Loucy (cell line): ENCODE measurements around the gene FRRS1.

Experiments
- H2AFZ ChIP-seq: fragments of 200-600 bp; sonication (generic); 2 replicates; pipeline ENCODE4 v1.6.0; 2016; ENCODE audit warnings: antibody characterized with exemption, mild to moderate bottlenecking, low read length, moderate library complexity
- H3F3A ChIP-seq: fragments of 200-600 bp; 2 replicates; pipeline ENCODE4 v1.6.0; 2016; ENCODE audit warnings: antibody characterized with exemption, low read depth, mild to moderate bottlenecking
- H3K27me3 ChIP-seq: fragments of 200-600 bp; sonication (generic); 2 replicates; pipeline ENCODE4 v1.6.1; 2014; ENCODE audit warnings: low read length, mild to moderate bottlenecking; ENCODE audit not compliant: insufficient read depth, poor library complexity, severe bottlenecking
- H3K36me3 ChIP-seq: fragments of 200-600 bp; sonication (generic); 2 replicates; pipeline ENCODE4 v1.6.1; 2016; ENCODE audit warnings: low read length; ENCODE audit not compliant: insufficient read depth
- H3K4me1 ChIP-seq: fragments of 200-600 bp; sonication (generic); 2 replicates; pipeline ENCODE4 v1.5.1; 2014; ENCODE audit warnings: low read length, mild to moderate bottlenecking; ENCODE audit not compliant: insufficient read depth, poor library complexity, severe bottlenecking
- H3K4me2 ChIP-seq: fragments of 200-600 bp; sonication (generic); 2 replicates; pipeline ENCODE4 v1.6.0; 2014; ENCODE audit warnings: antibody characterized with exemption, low read length, low read depth, mild to moderate bottlenecking; ENCODE audit not compliant: poor library complexity, severe bottlenecking
- H3K4me3 ChIP-seq: fragments of 200-600 bp; sonication (generic); 2 replicates; pipeline ENCODE4 v1.5.1; 2014; ENCODE audit warnings: low read length, mild to moderate bottlenecking, mixed read lengths; ENCODE audit not compliant: poor library complexity, severe bottlenecking
- H3K79me2 ChIP-seq: fragments of 200-600 bp; sonication (generic); 2 replicates; pipeline ENCODE4 v1.6.1; 2014; ENCODE audit warnings: low read length; ENCODE audit not compliant: insufficient read depth
- H3K9ac ChIP-seq: fragments of 200-600 bp; sonication (generic); 2 replicates; pipeline ENCODE4 v1.6.0; 2014; ENCODE audit warnings: mild to moderate bottlenecking, low read depth, low read length, moderate library complexity; ENCODE audit not compliant: poor library complexity, severe bottlenecking
- H3K9me2 ChIP-seq: fragments of 200-600 bp; sonication (generic); replicated peaks from 2 replicates; pipeline ENCODE4 v1.6.1; 2016; ENCODE audit warnings: low read depth, low read length, mixed read lengths
- H3K9me3 ChIP-seq: fragments of 200-600 bp; sonication (generic); 2 replicates; pipeline ENCODE4 v1.6.1; 2014; ENCODE audit warnings: mild to moderate bottlenecking, antibody characterized with exemption, low read length, low read depth; ENCODE audit not compliant: insufficient read depth
- H4K20me1 ChIP-seq: fragments of 200-600 bp; sonication (generic); 2 replicates; pipeline ENCODE4 v1.6.0; 2014; ENCODE audit warnings: antibody characterized with exemption, low read length, mild to moderate bottlenecking; ENCODE audit not compliant: insufficient read depth, poor library complexity, severe bottlenecking
- CTCF ChIP-seq: fragments of 200-600 bp; sonication (generic); conservative IDR thresholded peaks from 2 replicates; pipeline ENCODE4 v1.5.1; 2014; ENCODE audit warnings: mild to moderate bottlenecking, antibody characterized with exemption, low read length
- EZH2phosphoT487 ChIP-seq: fragments of 200-600 bp; IDR thresholded peaks from 2 replicates; pipeline ENCODE4 v1.6.1; 2018; ENCODE audit warnings: antibody characterized with exemption, mild to moderate bottlenecking, moderate library complexity, borderline replicate concordance

Gene FRRS1

GRCh38 chr1:99717005-99717404 is 49.4 kb downstream of the FRRS1 start:
- Histone ChIP-seq H3K79me2 (no peaks in the 10 kb centered on the region), H4K20me1 (no peaks in the 10 kb centered on the region), H3K9me2 (no peaks in the 10 kb centered on the region), H3K9me3 (no peaks in the 10 kb centered on the region), H3K36me3 (no peaks in the 10 kb centered on the region), H2AFZ (no peak overlapping the region), H3K27me3 (no peaks in the 10 kb centered on the region), H3K4me1 (no peaks in the 10 kb centered on the region), H3K4me3 (no peak overlapping the region), H3K4me2 (no peak overlapping the region), H3K9ac (no peak overlapping the region), H3F3A (no peaks in the 10 kb centered on the region)
- TF ChIP-seq CTCF (no peak), EZH2phosphoT487 (no peak)

GRCh38 chr1:99713006-99713405 is 53.4 kb downstream of the FRRS1 start:
- H3K79me2 ChIP-seq = no peaks in the 10 kb centered on the region
- H4K20me1 ChIP-seq = no peaks in the 10 kb centered on the region
- H3K4me3 ChIP-seq = no peak overlapping the region
- no peak overlapping the region for H2AFZ ChIP-seq
- no peaks in the 10 kb centered on the region for H3K4me1 ChIP-seq
- TF ChIP-seq CTCF (no peak), EZH2phosphoT487 (no peak)
- H3K9me2 ChIP-seq = no peaks in the 10 kb centered on the region
- H3K4me2 ChIP-seq = no peak overlapping the region
- H3K27me3 ChIP-seq = no peaks in the 10 kb centered on the region
- H3F3A ChIP-seq = no peaks in the 10 kb centered on the region
- H3K9ac ChIP-seq = no peak overlapping the region
- no peaks in the 10 kb centered on the region; the same call in 1 of the 2 replicates for H3K36me3 ChIP-seq
- no peaks in the 10 kb centered on the region for H3K9me3 ChIP-seq

GRCh38 chr1:99710994-99711393 is 55.4 kb downstream of the FRRS1 start:
- H3K27me3 ChIP-seq = no peaks in the 10 kb centered on the region
- no peaks in the 10 kb centered on the region for H3K79me2 ChIP-seq
- no peaks in the 10 kb centered on the region for H3K9me3 ChIP-seq
- no peak for TF ChIP-seq CTCF
- TF ChIP-seq EZH2phosphoT487 = no peak
- no peak overlapping the region for H3K4me3 ChIP-seq
- no peaks in the 10 kb centered on the region for H4K20me1 ChIP-seq
- H2AFZ ChIP-seq = no peak overlapping the region
- H3K4me2 ChIP-seq = no peak overlapping the region
- H3K4me1 ChIP-seq = no peaks in the 10 kb centered on the region
- no peaks in the 10 kb centered on the region; the same call in 1 of the 2 replicates for H3K36me3 ChIP-seq
- no peaks in the 10 kb centered on the region for H3F3A ChIP-seq
- H3K9me2 ChIP-seq = no peaks in the 10 kb centered on the region
- no peak overlapping the region for H3K9ac ChIP-seq
